MM.1S (cell line): ENCODE measurements around the gene MPHOSPH9.

ENCODE experiments used
- CTCF ChIP-seq: fragments of 300-600 bp; sonication (generic); IDR thresholded peaks from 2 replicates; pipeline ENCODE4 v1.5.1; 2016; ENCODE audit warnings: antibody characterized with exemption, low read length, mixed read lengths
- EZH2 ChIP-seq: fragments of 300-600 bp; sonication (generic); optimal IDR thresholded peaks from 2 replicates; pipeline ENCODE3; 2017; ENCODE audit warnings: low read depth, mild to moderate bottlenecking, antibody characterized with exemption, low read length, mixed read lengths
- EZH2phosphoT487 ChIP-seq: fragments of 300-600 bp; sonication (generic); IDR thresholded peaks from 2 replicates; pipeline ENCODE4 v1.6.1; 2018; ENCODE audit warnings: antibody characterized with exemption, low read length

- TF ChIP-seq CTCF (no peak), EZH2 (no peak), EZH2phosphoT487 (no peak)
Measured at GRCh38 chr12:123233505-123234308, 766 bp upstream of the MPHOSPH9 start.
